ENCODE measurements around the gene TRMT61A. TPM values are rescaled to one million over a fixed set of nuclear protein-coding genes. Genes with fewer than 3 reads are reported as not detected.

TRMT61A gene
- total RNA-seq, 2 experiments from 2014 or later = 7.4 to 7.6 TPM

- Mint-ChIP-seq H3K9me3 (no peaks in the 10 kb centered on the region), H3K36me3 (no peaks in the 10 kb centered on the region), H3K27me3 (no peaks in the 10 kb centered on the region), H3K4me3 (no peak overlapping the region), H3K4me1 (ENCODE audit: low read depth) (no peaks in the 10 kb centered on the region), H3K27ac (no peak overlapping the region)
- ChIA-PET POLR2A (no interaction called here), CTCF (interaction anchor here (0.7 to 6.5 kb wide), 9 partner anchors 10 to 58 kb away, joined by 3 to 63 read pairs (median 4); partner anchors contain the start of gene BAG5)
- intact Hi-C loops (cut with micrococcal nuclease) = loop anchor here (2.0 kb wide), 1 partner anchor 29 kb away; no protein-coding TSS in a partner anchor
- DNase-seq = no peak
These were observed 18.5 kb downstream of the TRMT61A start for GRCh38 chr14:103547455-103547940.

GRCh38 chr14:103547941-103548462 is 19.0 kb downstream of the TRMT61A start:
- POLR2A ChIA-PET = no interaction called here
- no peaks in the 10 kb centered on the region for H3K36me3 Mint-ChIP-seq
- CTCF ChIA-PET = interaction anchor here (0.9 to 6.5 kb wide), 4 partner anchors 11 to 59 kb away, joined by 3 to 63 read pairs (median 4); partner anchors contain the start of gene BAG5

GRCh38 chr14:103548463-103549351 is 19.7 kb downstream of the TRMT61A start:
- H3K4me3 Mint-ChIP-seq = no peak overlapping the region
- no peaks in the 10 kb centered on the region for H3K27me3 Mint-ChIP-seq
- ChIA-PET CTCF (interaction anchor here (0.6 to 6.5 kb wide), 3 partner anchors 13 to 39 kb away, joined by 3 to 63 read pairs (median 6); partner anchors contain the start of gene BAG5), POLR2A (no interaction called here)
- intact Hi-C loops (cut with micrococcal nuclease) = no loop called here
- no peak for DNase-seq
- no peaks in the 10 kb centered on the region for H3K36me3 Mint-ChIP-seq
- no peaks in the 10 kb centered on the region for H3K9me3 Mint-ChIP-seq
- H3K27ac Mint-ChIP-seq = no peak overlapping the region
- no peaks in the 10 kb centered on the region for H3K4me1 Mint-ChIP-seq (ENCODE audit: low read depth)

More at GRCh38 chr14:103547941-103548462, 19.0 kb downstream of the TRMT61A start:
- no peak for DNase-seq
- Mint-ChIP-seq H3K27me3 (no peaks in the 10 kb centered on the region), H3K9me3 (no peaks in the 10 kb centered on the region), H3K4me3 (no peak overlapping the region), H3K27ac (no peak overlapping the region), H3K4me1 (ENCODE audit: low read depth) (no peaks in the 10 kb centered on the region)
- intact Hi-C loops (cut with micrococcal nuclease) = loop anchor here (2.0 kb wide), 1 partner anchor 29 kb away; no protein-coding TSS in a partner anchor

- ChIA-PET POLR2A (interaction anchor here (1.1 kb wide), 1 partner anchor 13 kb away, joined by 3 read pairs; the partner anchor contains the start of genes BAG5 and COA8), CTCF (interaction anchor here (0.6 to 1.0 kb wide), 2 partner anchors 19 to 38 kb away, joined by 3 read pairs; no protein-coding TSS in a partner anchor)
- Mint-ChIP-seq H3K27me3 (no peaks in the 10 kb centered on the region), H3K4me1 (ENCODE audit: low read depth) (no peaks in the 10 kb centered on the region), H3K36me3 (no peaks in the 10 kb centered on the region), H3K4me3 (no peak overlapping the region), H3K27ac (no peak overlapping the region), H3K9me3 (no peaks in the 10 kb centered on the region)
- intact Hi-C loops (cut with micrococcal nuclease) = no loop called here
- no peak for DNase-seq
These were observed 20.6 kb downstream of the TRMT61A start for GRCh38 chr14:103549361-103550311.

- no peak overlapping the region for H3K4me3 Mint-ChIP-seq
- DNase-seq = no peak
- H3K27ac Mint-ChIP-seq = no peak overlapping the region
- ChIA-PET POLR2A (interaction anchor here (1.1 kb wide), 1 partner anchor 12 kb away, joined by 3 read pairs; the partner anchor contains the start of genes BAG5 and COA8), CTCF (interaction anchor here (1.0 to 2.7 kb wide), 2 partner anchors 20 to 32 kb away, joined by 3 to 12 read pairs; no protein-coding TSS in a partner anchor)
- H3K4me1 Mint-ChIP-seq (ENCODE audit: low read depth) = no peaks in the 10 kb centered on the region
- intact Hi-C loops (cut with micrococcal nuclease) = no loop called here
- no peaks in the 10 kb centered on the region for H3K36me3 Mint-ChIP-seq
- H3K9me3 Mint-ChIP-seq = no peaks in the 10 kb centered on the region
- H3K27me3 Mint-ChIP-seq = no peaks in the 10 kb centered on the region
These were observed 21.7 kb downstream of the TRMT61A start for GRCh38 chr14:103550451-103551337.

- H3K27ac Mint-ChIP-seq = no peak overlapping the region
- intact Hi-C loops (cut with micrococcal nuclease) = no loop called here
- ChIA-PET POLR2A (no interaction called here), CTCF (interaction anchor here (2.7 kb wide), 1 partner anchor 33 kb away, joined by 12 read pairs; no protein-coding TSS in a partner anchor)
- DNase-seq = no peak
- H3K4me1 Mint-ChIP-seq (ENCODE audit: low read depth) = no peaks in the 10 kb centered on the region
- no peak overlapping the region for H3K4me3 Mint-ChIP-seq
- H3K27me3 Mint-ChIP-seq = no peaks in the 10 kb centered on the region
- no peaks in the 10 kb centered on the region for H3K9me3 Mint-ChIP-seq
- H3K36me3 Mint-ChIP-seq = no peaks in the 10 kb centered on the region
These were observed 22.4 kb downstream of the TRMT61A start for GRCh38 chr14:103551338-103551762.

GRCh38 chr14:103552011-103552845 is 23.2 kb downstream of the TRMT61A start:
- H3K27me3 Mint-ChIP-seq = no peaks in the 10 kb centered on the region
- intact Hi-C loops (cut with micrococcal nuclease) = no loop called here
- no peaks in the 10 kb centered on the region for H3K9me3 Mint-ChIP-seq
- peaks cover 3% of the 10 kb centered on the region for H3K4me1 Mint-ChIP-seq (ENCODE audit: low read depth)
- CTCF ChIA-PET = interaction anchor here (2.7 kb wide), 1 partner anchor 34 kb away, joined by 12 read pairs; no protein-coding TSS in a partner anchor
- POLR2A ChIA-PET = no interaction called here
- no peaks in the 10 kb centered on the region for H3K36me3 Mint-ChIP-seq
- DNase-seq = no peak
- no peak overlapping the region for H3K27ac Mint-ChIP-seq
- H3K4me3 Mint-ChIP-seq = no peak overlapping the region

- DNase-seq = no peak
- ChIA-PET POLR2A (no interaction called here), CTCF (interaction anchor here (0.6 to 2.7 kb wide), 3 partner anchors 34 to 459 kb away, joined by 3 to 12 read pairs (median 4); partner anchors contain the start of gene EXOC3L4)
- intact Hi-C loops (cut with micrococcal nuclease) = no loop called here
- Mint-ChIP-seq H3K4me1 (ENCODE audit: low read depth) (peaks cover 7% of the 10 kb centered on the region), H3K9me3 (no peaks in the 10 kb centered on the region), H3K27me3 (no peaks in the 10 kb centered on the region), H3K4me3 (no peak overlapping the region), H3K27ac (no peak overlapping the region), H3K36me3 (no peaks in the 10 kb centered on the region)
These were observed 23.8 kb downstream of the TRMT61A start for GRCh38 chr14:103552846-103553210.

- H3K36me3 Mint-ChIP-seq = peaks cover 22% of the 10 kb centered on the region
- no peak for DNase-seq
- CTCF ChIA-PET = interaction anchor here (1.2 to 1.3 kb wide), 2 partner anchors 10 to 37 kb away, joined by 3 read pairs; no protein-coding TSS in a partner anchor
- H3K4me1 Mint-ChIP-seq (ENCODE audit: low read depth) = peaks cover 32% of the 10 kb centered on the region
- no peak overlapping the region for H3K4me3 Mint-ChIP-seq
- POLR2A ChIA-PET = no interaction called here
- intact Hi-C loops (cut with micrococcal nuclease) = no loop called here
- H3K27me3 Mint-ChIP-seq = no peaks in the 10 kb centered on the region
- no peaks in the 10 kb centered on the region for H3K9me3 Mint-ChIP-seq
- no peak overlapping the region for H3K27ac Mint-ChIP-seq
These were observed 26.8 kb downstream of the TRMT61A start for GRCh38 chr14:103555559-103556337.
